Measurements from ENCODE around the gene CFAP69. TPM values are rescaled to one million over a fixed set of nuclear protein-coding genes. Genes with fewer than 3 reads are reported as not detected.

Gene CFAP69
- total RNA-seq (6.2 and 7.1 TPM in 2 replicates), polyA plus RNA-seq (0.99 and 1.3 TPM in 2 replicates), polyA minus RNA-seq (ENCODE audit: low replicate concordance) (0.43 TPM in 1 of 2 replicates, not detected in the other)
- 1.4 and 2.1 TPM in 2 replicates for polyA plus RNA-seq (2012)

DNA sequence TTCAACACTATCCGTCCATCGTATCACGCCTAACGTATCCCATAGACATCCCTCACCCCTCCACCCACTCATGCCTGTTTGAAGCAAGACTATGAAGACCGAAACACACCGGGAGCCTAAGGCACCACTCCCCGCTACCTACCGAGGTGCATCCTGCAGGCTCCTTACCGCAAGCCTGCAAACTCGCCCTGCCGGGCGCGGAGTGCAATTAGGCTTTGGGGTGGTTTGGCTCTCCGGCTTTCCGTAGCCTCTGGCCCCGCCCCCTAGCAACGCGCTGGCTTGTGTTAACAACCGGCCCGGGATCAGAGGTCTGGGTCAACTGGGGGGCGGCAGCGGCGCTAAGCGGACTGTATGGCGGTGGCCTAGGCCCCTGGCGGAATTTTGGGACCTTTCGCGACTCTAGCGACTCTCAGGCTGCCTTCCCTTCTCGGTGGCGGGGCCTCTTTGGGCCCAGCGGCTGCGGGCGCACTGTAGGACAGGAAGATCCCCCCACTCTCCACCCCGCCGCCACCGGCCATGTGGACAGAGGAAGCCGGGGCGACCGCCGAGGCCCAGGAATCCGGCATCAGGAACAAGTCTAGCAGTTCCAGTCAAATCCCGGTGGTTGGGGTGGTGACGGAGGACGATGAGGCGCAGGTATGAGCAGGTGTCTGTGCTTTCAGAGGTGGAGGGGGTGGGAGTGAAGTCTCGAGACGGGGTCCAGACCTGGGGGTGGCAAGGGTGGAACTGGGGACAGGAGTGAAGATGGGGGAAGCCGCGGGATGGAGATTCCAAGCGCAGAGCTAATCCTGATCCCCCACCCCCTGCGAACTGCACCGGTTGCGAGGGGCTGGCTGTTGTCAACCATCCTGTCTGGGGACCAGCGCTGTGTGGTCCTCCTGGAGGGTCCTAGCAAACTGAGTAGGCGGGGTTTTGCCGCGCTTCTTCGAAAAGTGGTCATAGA is at the start of gene CFAP69:
Gene CFAP69, plus strand, starts transcription at position 266 of the 943 bp plus-strand sequence. Its CDS starts 251 bp downstream, at position 517.
- H3K27ac ChIP-seq (ENCODE audit: insufficient read depth, low read length) = peak within 1 kb of the TSS; percentile 41

DNA sequence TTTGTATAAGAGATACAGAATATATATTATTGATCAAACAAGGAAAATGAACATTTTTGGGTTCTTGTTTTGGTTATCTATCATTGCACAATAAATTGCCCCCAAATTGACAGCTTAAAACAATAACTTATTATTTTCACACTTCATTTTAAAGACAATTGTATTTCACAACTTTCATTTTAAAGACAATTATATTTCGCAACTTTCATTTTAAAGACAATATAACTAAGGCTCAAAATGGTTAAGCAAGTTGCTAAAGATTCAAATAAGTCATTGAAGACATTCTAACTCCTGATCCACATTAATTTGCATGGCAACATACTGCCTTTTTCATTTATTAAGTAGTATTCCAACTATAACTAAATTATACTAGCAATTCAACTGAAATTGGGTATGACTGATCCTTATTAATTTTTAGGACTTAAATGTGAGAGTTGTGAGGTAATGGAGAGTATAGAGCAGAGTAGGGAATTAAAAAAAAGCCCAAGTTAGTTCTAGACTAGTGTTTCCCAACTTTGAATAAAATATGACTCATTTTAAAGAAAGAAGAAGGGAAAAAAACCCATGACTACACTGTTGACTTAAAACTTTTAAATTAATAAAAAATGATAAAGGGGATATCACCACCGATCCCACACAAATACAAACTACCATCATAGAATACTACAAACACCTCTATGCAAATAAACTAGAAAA is 43.3 kb upstream of the CFAP69 start:
- no peak overlapping the region for H3K27ac ChIP-seq (ENCODE audit: insufficient read depth, low read length)
- no peaks in the 10 kb centered on the region for H3K4me1 ChIP-seq (ENCODE audit: control insufficient read depth, extremely low read depth, insufficient read depth, low read length)
- TF ChIP-seq CTCF (conservative IDR thresholded peaks at IDR 0.05 in 1 of 2, IDR thresholded peaks at IDR 0.05 in 1 of 2; ENCODE audit: low read depth in 1 of 2, low read length in 2 of 2) (no peak), EZH2 (IDR thresholded peaks at IDR 0.05; ENCODE audit: low read length, missing control alignments) (no peak)
- no peak overlapping the region for H3K9ac ChIP-seq (ENCODE audit: insufficient read depth, low read length)
- H3K4me2 ChIP-seq (ENCODE audit: extremely low read depth, insufficient read depth, low read length) = no peak overlapping the region
- DNase-seq (ENCODE audit: low read depth in 2 of 2) = no peak
- no peaks in the 10 kb centered on the region for H3K36me3 ChIP-seq (ENCODE audit: control insufficient read depth, insufficient read depth, low read length)
- H3K9me3 ChIP-seq (ENCODE audit: control insufficient read depth, insufficient read depth, low read depth, low read length) = no peaks in the 10 kb centered on the region
- no peak overlapping the region for H3K4me3 ChIP-seq (replicated peaks in 1 of 4; ENCODE audit: control extremely low read depth in 1 of 4, insufficient read depth in 1 of 4, low read depth in 3 of 4, low read length in 4 of 4)
- H3K79me2 ChIP-seq (ENCODE audit: control insufficient read depth, insufficient read depth, low read length) = no peaks in the 10 kb centered on the region
- no peak overlapping the region for H2AFZ ChIP-seq (ENCODE audit: low read length)
- no peaks in the 10 kb centered on the region for H3K27me3 ChIP-seq (ENCODE audit: control insufficient read depth, insufficient read depth, low read length)
- no peaks in the 10 kb centered on the region for H4K20me1 ChIP-seq (ENCODE audit: control insufficient read depth, extremely low read depth, insufficient read depth, low read length)

More for the DNA sequence above, at the start of gene CFAP69:
- Histone ChIP-seq H3K36me3 (ENCODE audit: control insufficient read depth, insufficient read depth, low read length) (no peaks in the 10 kb centered on the region), H3K9me3 (ENCODE audit: control insufficient read depth, insufficient read depth, low read depth, low read length) (no peaks in the 10 kb centered on the region), H4K20me1 (ENCODE audit: control insufficient read depth, extremely low read depth, insufficient read depth, low read length) (no peaks in the 10 kb centered on the region), H3K4me2 (ENCODE audit: extremely low read depth, insufficient read depth, low read length) (peak within 1 kb of the TSS; percentile 85), H3K9ac (ENCODE audit: insufficient read depth, low read length) (peak within 1 kb of the TSS; percentile 53), H3K4me1 (ENCODE audit: control insufficient read depth, extremely low read depth, insufficient read depth, low read length) (no peaks in the 10 kb centered on the region), H3K27me3 (ENCODE audit: control insufficient read depth, insufficient read depth, low read length) (no peaks in the 10 kb centered on the region), H2AFZ (ENCODE audit: low read length) (peak within 1 kb of the TSS; percentile 96), H3K79me2 (ENCODE audit: control insufficient read depth, insufficient read depth, low read length) (no peaks in the 10 kb centered on the region), H3K4me3 (replicated peaks in 1 of 4; ENCODE audit: control extremely low read depth in 1 of 4, insufficient read depth in 1 of 4, low read depth in 3 of 4, low read length in 4 of 4) (peak within 1 kb of the TSS; percentile 35 to 84 (median 77))
- DNase-seq (ENCODE audit: low read depth in 2 of 2) = peak; percentile 86 to 88
- TF ChIP-seq CTCF (conservative IDR thresholded peaks at IDR 0.05 in 1 of 2, IDR thresholded peaks at IDR 0.05 in 1 of 2; ENCODE audit: low read depth in 1 of 2, low read length in 2 of 2) (peak; percentile 33 to 46), EZH2 (IDR thresholded peaks at IDR 0.05; ENCODE audit: low read length, missing control alignments) (no peak)

- no peaks in the 10 kb centered on the region for H3K79me2 ChIP-seq (ENCODE audit: control insufficient read depth, insufficient read depth, low read length)
- no peaks in the 10 kb centered on the region for H3K9me3 ChIP-seq (ENCODE audit: control insufficient read depth, insufficient read depth, low read depth, low read length)
- no peaks in the 10 kb centered on the region for H3K27me3 ChIP-seq (ENCODE audit: control insufficient read depth, insufficient read depth, low read length)
- H3K36me3 ChIP-seq (ENCODE audit: control insufficient read depth, insufficient read depth, low read length) = no peaks in the 10 kb centered on the region
- no peak for DNase-seq (ENCODE audit: low read depth in 2 of 2)
- no peaks in the 10 kb centered on the region for H4K20me1 ChIP-seq (ENCODE audit: control insufficient read depth, extremely low read depth, insufficient read depth, low read length)
- H3K9ac ChIP-seq (ENCODE audit: insufficient read depth, low read length) = no peak overlapping the region
- no peak overlapping the region for H2AFZ ChIP-seq (ENCODE audit: low read length)
- no peak overlapping the region for H3K27ac ChIP-seq (ENCODE audit: insufficient read depth, low read length)
- no peak overlapping the region for H3K4me3 ChIP-seq (replicated peaks in 1 of 4; ENCODE audit: control extremely low read depth in 1 of 4, insufficient read depth in 1 of 4, low read depth in 3 of 4, low read length in 4 of 4)
- peaks cover 2% of the 10 kb centered on the region for H3K4me1 ChIP-seq (ENCODE audit: control insufficient read depth, extremely low read depth, insufficient read depth, low read length)
- no peak overlapping the region for H3K4me2 ChIP-seq (ENCODE audit: extremely low read depth, insufficient read depth, low read length)
- TF ChIP-seq EZH2 (IDR thresholded peaks at IDR 0.05; ENCODE audit: low read length, missing control alignments) (no peak), CTCF (conservative IDR thresholded peaks at IDR 0.05 in 1 of 2, IDR thresholded peaks at IDR 0.05 in 1 of 2; ENCODE audit: low read depth in 1 of 2, low read length in 2 of 2) (no peak)
These were observed 37.0 kb upstream of the CFAP69 start for GRCh38 chr7:90207956-90208355.
